ENCODE data around the gene SETD1A. TPM values are rescaled to one million over a fixed set of nuclear protein-coding genes. Genes with fewer than 3 reads are reported as not detected.
"Not testable (repeated sequence)": the region's sequence is repeated elsewhere in the genome, so short reads cannot be mapped to it uniquely, and the experiment has no call there.

SETD1A gene
- total RNA-seq, 1 donor from 2014 or later: 3.2 TPM

DNA sequence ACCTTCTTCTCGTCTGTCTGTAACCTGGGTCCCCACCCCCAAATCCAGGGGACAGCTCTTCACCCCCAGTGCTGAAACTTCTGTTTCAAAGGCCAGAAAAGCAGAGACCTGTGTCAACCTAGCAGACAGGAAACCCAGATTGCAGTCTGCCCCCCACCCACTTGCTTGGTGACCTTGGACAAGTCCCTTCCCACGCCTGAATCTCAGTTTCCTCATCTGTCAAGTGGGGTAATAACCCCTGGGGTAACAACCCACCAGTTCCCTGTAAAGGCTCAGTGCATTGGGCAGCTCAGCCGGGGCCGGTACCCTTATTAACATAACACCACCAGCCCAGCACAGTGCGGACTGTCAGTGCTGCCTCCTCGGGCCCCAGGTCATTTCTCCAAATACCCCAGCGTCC lies 51.6 kb downstream of the SETD1A start:
- peaks cover 8% of the 10 kb centered on the region for H4K20me1 ChIP-seq (ENCODE audit: low read depth)
- Mint-ChIP-seq H3K27ac (no peak overlapping the region), H3K9me3 (no peaks in the 10 kb centered on the region), H3K4me1 (peaks cover 21% of the 10 kb centered on the region), H3K27me3 (ENCODE audit: insufficient read depth, low read depth) (peaks cover 19% of the 10 kb centered on the region), H3K4me3 (peak overlapping the region; percentile 88), H3K36me3 (no peaks in the 10 kb centered on the region)
- DNase-seq (ENCODE audit: low spot score): no peak
- H3K4me1 ChIP-seq: peaks cover 6% of the 10 kb centered on the region
- no peaks in the 10 kb centered on the region for H3K9me3 ChIP-seq (ENCODE audit: low read depth)
- no peaks in the 10 kb centered on the region for H3F3A ChIP-seq (ENCODE audit: low read depth)
- H3K36me3 ChIP-seq: no peaks in the 10 kb centered on the region
- H2AFZ ChIP-seq (replicated peaks): no peak overlapping the region
- no peak overlapping the region for H3K4me3 ChIP-seq
- H3K9ac ChIP-seq: no peak overlapping the region
- peaks cover 30% of the 10 kb centered on the region for H3K27me3 ChIP-seq
- peaks cover 6% of the 10 kb centered on the region for H3K79me2 ChIP-seq (ENCODE audit: low read depth)
- no peak for TF ChIP-seq CTCF (IDR thresholded peaks at IDR 0.05)
- TF ChIP-seq EZH2phosphoT487 (IDR thresholded peaks at IDR 0.05): no peak
- TF ChIP-seq EZH2 (IDR thresholded peaks at IDR 0.05): no peak
- peak overlapping the region; percentile 89 for H3K4me2 ChIP-seq
- no peak overlapping the region for H3K27ac ChIP-seq

GRCh38 chr16:31009894-31010584 lies 52.5 kb downstream of the SETD1A start:
- no peaks in the 10 kb centered on the region for H3K9me3 Mint-ChIP-seq
- Histone ChIP-seq H3F3A (ENCODE audit: low read depth) (no peaks in the 10 kb centered on the region), H4K20me1 (ENCODE audit: low read depth) (peaks cover 5% of the 10 kb centered on the region), H3K36me3 (no peaks in the 10 kb centered on the region), H3K4me1 (peaks cover 6% of the 10 kb centered on the region), H2AFZ (replicated peaks) (no peak overlapping the region), H3K4me3 (peak overlapping the region; percentile 62), H3K27ac (no peak overlapping the region), H3K9ac (no peak overlapping the region), H3K4me2 (peak overlapping the region; percentile 89), H3K27me3 (peaks cover 34% of the 10 kb centered on the region), H3K9me3 (ENCODE audit: low read depth) (no peaks in the 10 kb centered on the region), H3K79me2 (ENCODE audit: low read depth) (peaks cover 6% of the 10 kb centered on the region)
- H3K27me3 Mint-ChIP-seq (ENCODE audit: insufficient read depth, low read depth): peaks cover 19% of the 10 kb centered on the region
- H3K4me1 Mint-ChIP-seq: peaks cover 21% of the 10 kb centered on the region
- H3K4me3 Mint-ChIP-seq: peak overlapping the region; percentile 88
- peak; percentile 38 for DNase-seq (ENCODE audit: low spot score)
- TF ChIP-seq EZH2phosphoT487 (IDR thresholded peaks at IDR 0.05) (no peak), CTCF (IDR thresholded peaks at IDR 0.05) (peak; percentile 36), EZH2 (IDR thresholded peaks at IDR 0.05) (no peak)
- H3K36me3 Mint-ChIP-seq: no peaks in the 10 kb centered on the region
- H3K27ac Mint-ChIP-seq: no peak overlapping the region

- Histone ChIP-seq H3K4me3 (peak within 1 kb of the TSS; percentile 62), H4K20me1 (ENCODE audit: low read depth) (peaks cover 5% of the 10 kb centered on the region), H2AFZ (replicated peaks) (peak within 1 kb of the TSS; percentile 90), H3K9ac (no peak within 1 kb of the TSS), H3K9me3 (ENCODE audit: low read depth) (no peaks in the 10 kb centered on the region), H3K79me2 (ENCODE audit: low read depth) (peaks cover 6% of the 10 kb centered on the region), H3K27ac (no peak within 1 kb of the TSS), H3K4me2 (peak within 1 kb of the TSS; percentile 89), H3K27me3 (peaks cover 34% of the 10 kb centered on the region), H3K36me3 (no peaks in the 10 kb centered on the region), H3K4me1 (peaks cover 6% of the 10 kb centered on the region), H3F3A (ENCODE audit: low read depth) (no peaks in the 10 kb centered on the region)
- no peaks in the 10 kb centered on the region for H3K36me3 Mint-ChIP-seq
- H3K27me3 Mint-ChIP-seq (ENCODE audit: insufficient read depth, low read depth): peaks cover 19% of the 10 kb centered on the region
- H3K27ac Mint-ChIP-seq: peak within 1 kb of the TSS; percentile 78
- no peak for TF ChIP-seq CTCF (IDR thresholded peaks at IDR 0.05)
- no peak for TF ChIP-seq EZH2 (IDR thresholded peaks at IDR 0.05)
- TF ChIP-seq EZH2phosphoT487 (IDR thresholded peaks at IDR 0.05): no peak
- no peaks in the 10 kb centered on the region for H3K9me3 Mint-ChIP-seq
- peak within 1 kb of the TSS; percentile 88 for H3K4me3 Mint-ChIP-seq
- peak; percentile 89 for DNase-seq (ENCODE audit: low spot score)
- peaks cover 19% of the 10 kb centered on the region for H3K4me1 Mint-ChIP-seq
These were observed 53.2 kb downstream of the SETD1A start, which contains the start of gene STX1B for GRCh38 chr16:31010585-31011325. Gene STX1B, minus strand, starts transcription at chr16:31010638. Its CDS starts 242 bp downstream, at chr16:31010396.

DNA sequence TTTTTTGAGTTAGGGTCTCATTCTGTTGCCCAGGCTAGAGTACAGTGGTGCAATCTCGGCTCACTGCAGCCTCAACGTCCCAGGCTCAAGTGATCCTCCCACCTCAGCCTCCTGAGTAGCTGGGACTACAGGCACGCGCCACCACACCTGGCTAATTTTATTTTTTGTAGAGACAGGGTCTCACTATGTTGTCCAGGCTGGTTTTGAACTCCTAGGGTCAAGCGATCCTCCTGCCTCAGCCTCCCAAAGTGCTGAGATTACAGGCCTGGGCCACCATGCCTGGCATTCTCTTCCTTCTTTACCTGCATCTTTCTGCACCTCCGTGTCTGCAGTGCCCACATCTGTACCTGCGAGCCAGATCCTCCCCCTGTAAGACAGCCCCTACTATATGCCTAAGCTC lies 54.3 kb downstream of the SETD1A start:
- H3K4me2 ChIP-seq; H3K27ac ChIP-seq; H3K79me2 ChIP-seq (ENCODE audit: low read depth); H3K36me3 ChIP-seq; H2AFZ ChIP-seq (replicated peaks); H3K9me3 Mint-ChIP-seq; H3K9ac ChIP-seq; H4K20me1 ChIP-seq (ENCODE audit: low read depth); H3K36me3 Mint-ChIP-seq; H3K9me3 ChIP-seq (ENCODE audit: low read depth); DNase-seq (ENCODE audit: low spot score); H3K4me1 ChIP-seq; H3K4me3 ChIP-seq; H3F3A ChIP-seq (ENCODE audit: low read depth): not testable (repeated sequence)
- Mint-ChIP-seq H3K27me3 (ENCODE audit: insufficient read depth, low read depth) (peaks cover 21% of the 10 kb centered on the region), H3K27ac (peak overlapping the region; percentile 78), H3K4me1 (peaks cover 13% of the 10 kb centered on the region), H3K4me3 (peak overlapping the region; percentile 86)
- H3K27me3 ChIP-seq: peaks cover 34% of the 10 kb centered on the region

DNA sequence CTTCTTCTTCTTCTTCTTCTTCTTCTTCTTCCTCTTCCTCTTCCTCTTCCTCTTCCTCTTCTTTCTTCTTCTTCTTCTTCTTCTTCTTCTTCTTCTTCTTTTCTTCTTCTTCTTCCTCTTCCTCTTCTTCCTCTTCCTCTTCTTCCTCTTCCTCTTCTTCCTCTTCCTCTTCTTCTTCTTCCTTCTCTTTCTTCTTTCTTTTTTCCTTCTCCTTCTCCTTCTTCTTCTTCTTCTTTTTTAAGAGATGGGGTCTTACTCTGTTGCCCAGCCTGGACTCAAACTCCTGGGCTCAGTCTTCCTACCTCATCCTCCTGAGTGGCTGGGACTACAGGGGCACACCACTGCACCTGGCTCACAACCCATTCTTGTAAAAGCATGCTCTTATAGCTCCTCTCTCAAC lies 55.7 kb downstream of the SETD1A start:
- H3K27ac ChIP-seq; H3K4me2 ChIP-seq; H3K9ac ChIP-seq; H3K79me2 ChIP-seq (ENCODE audit: low read depth); H2AFZ ChIP-seq (replicated peaks); H3K9me3 ChIP-seq (ENCODE audit: low read depth); H4K20me1 ChIP-seq (ENCODE audit: low read depth); H3K4me3 ChIP-seq; H3K4me3 Mint-ChIP-seq; H3F3A ChIP-seq (ENCODE audit: low read depth); H3K27ac Mint-ChIP-seq; H3K36me3 Mint-ChIP-seq; H3K9me3 Mint-ChIP-seq; H3K4me1 ChIP-seq; H3K36me3 ChIP-seq; DNase-seq (ENCODE audit: low spot score); H3K4me1 Mint-ChIP-seq: not testable (repeated sequence)
- H3K27me3 ChIP-seq: peaks cover 34% of the 10 kb centered on the region
- H3K27me3 Mint-ChIP-seq (ENCODE audit: insufficient read depth, low read depth): peaks cover 23% of the 10 kb centered on the region
